ENCODE results near the gene DCLRE1C. TPM values are rescaled to one million over a fixed set of nuclear protein-coding genes. Genes with fewer than 3 reads are reported as not detected.

The DCLRE1C gene
- total and polyA plus RNA-seq, 9 of the 15 experiments (the other 6 are each of a cell fraction or from before 2014, with no cell fraction given) = 8.8 to 22.2 (median 13.9) TPM

- Histone ChIP-seq H3K27ac (ENCODE audit: extremely low read depth, low read depth, low read length) (peak overlapping the region; percentile 85), H3K79me2 (ENCODE audit: control insufficient read depth, insufficient read depth, low read length) (peaks cover 86% of the 10 kb centered on the region), H3K9ac (ENCODE audit: insufficient read depth in 1 of 2, low read depth in 2 of 2, low read length in 2 of 2) (peak overlapping the region; percentile 73 to 78), H3K4me1 (replicated peaks in 1 of 2; ENCODE audit: control insufficient read depth in 2 of 2, insufficient read depth in 2 of 2, low read length in 2 of 2) (peaks cover 12 to 15% of the 10 kb centered on the region in 2 experiments), H4K20me1 (replicated peaks; ENCODE audit: control insufficient read depth, insufficient read depth, low read length) (peaks cover 17% of the 10 kb centered on the region), H3K27me3 (ENCODE audit: control insufficient read depth in 2 of 2, insufficient read depth in 2 of 2, low read length in 2 of 2) (no peaks in the 10 kb centered on the region), H3K9me3 (replicated peaks; ENCODE audit: control insufficient read depth, insufficient read depth, low read depth, low read length) (no peaks in the 10 kb centered on the region), H3K4me3 (peak overlapping the region; percentile 96), H3K4me2 (ENCODE audit: insufficient read depth, low read length) (peak overlapping the region; percentile 78), H3K36me3 (ENCODE audit: control insufficient read depth, insufficient read depth, low read length) (peaks cover 37% of the 10 kb centered on the region; the same call in 2 of the 3 replicates), H3K9me1 (ENCODE audit: control insufficient read depth, insufficient read depth, low read length) (no peaks in the 10 kb centered on the region), H2AFZ (ENCODE audit: low read depth, low read length) (no peak overlapping the region)
- in situ Hi-C loops (cut with MboI) (no loop called here), intact Hi-C loops (cut with micrococcal nuclease) (loop anchor here (5.0 kb wide), 1 partner anchor 72 kb away; the partner anchor contains the start of gene DCLRE1C)
- WGBS (ENCODE audit: insufficient coverage, low coverage, missing lambda C conversion rate) = 1% methylated on average over 7 of the region's 7 CpGs
- ATAC-seq = no peak
- ChIA-PET POLR2A (interaction anchor here (0.9 to 2.5 kb wide), 2 partner anchors 10 to 218 kb away, joined by 3 to 14 read pairs; no protein-coding TSS in a partner anchor), CTCF (ENCODE audit: low intra/inter-chr PET ratio) (no interaction called here)
- peak in 2 of 4 experiments; percentile 14 to 27 for DNase-seq (ENCODE audit: extremely low read depth in 1 of 4, low spot score in 3 of 4)
- no peak for FAIRE-seq
- BruUV-seq (replicated peaks) = TSS peak; percentile 42
- TF ChIP-seq EHMT2 (IDR thresholded peaks at IDR 0.05) = peak; percentile 76; the same call in 1 of the 2 replicates
- TF ChIP-seq MIER1 (IDR thresholded peaks at IDR 0.05; ENCODE audit: low read depth) = peak; percentile 57; the same call in 1 of the 2 replicates
- 0 out of 2 replicates have a peak, but pooled peaks have one; percentile 4 for TF ChIP-seq VEZF1 (CRISPR knock-in tag; IDR thresholded peaks at IDR 0.05)
- peak; percentile 93 for TF ChIP-seq REST (IDR thresholded peaks at IDR 0.05; ENCODE audit: borderline replicate concordance)
- peak; percentile 82; the same call in 1 of the 2 replicates for TF ChIP-seq REST (CRISPR knock-in tag; IDR thresholded peaks at IDR 0.05; ENCODE audit: low read depth)
- no peak for TF ChIP-seq ZSCAN29 (IDR thresholded peaks at IDR 0.05)
- peak; percentile 59 for TF ChIP-seq SAP30 (IDR thresholded peaks at IDR 0.05; ENCODE audit: borderline replicate concordance, insufficient read depth, low read depth, low read length, poor library complexity, severe bottlenecking)
- no peak for TF ChIP-seq YBX1 (IDR thresholded peaks at IDR 0.05)
- TF ChIP-seq C11orf30 (IDR thresholded peaks at IDR 0.05; ENCODE audit: low read depth) = no peak
- TF ChIP-seq, protein P1, sequence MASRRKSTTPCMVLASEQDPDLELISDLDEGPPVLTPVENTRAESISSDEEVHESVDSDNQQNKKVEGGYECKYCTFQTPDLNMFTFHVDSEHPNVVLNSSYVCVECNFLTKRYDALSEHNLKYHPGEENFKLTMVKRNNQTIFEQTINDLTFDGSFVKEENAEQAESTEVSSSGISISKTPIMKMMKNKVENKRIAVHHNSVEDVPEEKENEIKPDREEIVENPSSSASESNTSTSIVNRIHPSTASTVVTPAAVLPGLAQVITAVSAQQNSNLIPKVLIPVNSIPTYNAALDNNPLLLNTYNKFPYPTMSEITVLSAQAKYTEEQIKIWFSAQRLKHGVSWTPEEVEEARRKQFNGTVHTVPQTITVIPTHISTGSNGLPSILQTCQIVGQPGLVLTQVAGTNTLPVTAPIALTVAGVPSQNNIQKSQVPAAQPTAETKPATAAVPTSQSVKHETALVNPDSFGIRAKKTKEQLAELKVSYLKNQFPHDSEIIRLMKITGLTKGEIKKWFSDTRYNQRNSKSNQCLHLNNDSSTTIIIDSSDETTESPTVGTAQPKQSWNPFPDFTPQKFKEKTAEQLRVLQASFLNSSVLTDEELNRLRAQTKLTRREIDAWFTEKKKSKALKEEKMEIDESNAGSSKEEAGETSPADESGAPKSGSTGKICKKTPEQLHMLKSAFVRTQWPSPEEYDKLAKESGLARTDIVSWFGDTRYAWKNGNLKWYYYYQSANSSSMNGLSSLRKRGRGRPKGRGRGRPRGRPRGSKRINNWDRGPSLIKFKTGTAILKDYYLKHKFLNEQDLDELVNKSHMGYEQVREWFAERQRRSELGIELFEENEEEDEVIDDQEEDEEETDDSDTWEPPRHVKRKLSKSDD (conservative IDR thresholded peaks at IDR 0.05; ENCODE audit: low read length) = no peak
These were observed 73.7 kb downstream of the DCLRE1C start for GRCh38 chr10:14880229-14880628.
